HepG2 (cell line): ENCODE data around the gene ACER2. TPM values are rescaled to one million over a fixed set of nuclear protein-coding genes. Genes with fewer than 3 reads are reported as not detected.

Source experiments
- AHR ChIP-seq: IDR thresholded peaks from 2 replicates; pipeline ENCODE4 v1.6.1; 2018; ENCODE audit warnings: missing genetic modification reagents, missing compliant biosample characterization
- ARNTL ChIP-seq: sonication (generic); formaldehyde crosslinking; IDR thresholded peaks from 2 replicates; pipeline ENCODE4 v1.4.0; 2020; ENCODE audit warnings: mild to moderate bottlenecking, missing genetic modification reagents
- CTCF ChIP-seq: sonication (generic); formaldehyde crosslinking; IDR thresholded peaks from 2 replicates; pipeline ENCODE4 v1.5.0; 2020; ENCODE audit warnings: mild to moderate bottlenecking, missing genetic modification reagents, moderate library complexity
- FOXM1 ChIP-seq: sonication (generic); formaldehyde crosslinking; IDR thresholded peaks from 2 replicates; pipeline ENCODE4 v1.5.0; 2020; ENCODE audit warnings: missing genetic modification reagents
- MTA1 ChIP-seq: sonication (generic); formaldehyde crosslinking; IDR thresholded peaks from 2 replicates; pipeline ENCODE4 v1.4.0; 2020; ENCODE audit warnings: missing genetic modification reagents, mild to moderate bottlenecking, borderline replicate concordance
- ZNF772 ChIP-seq: sonication (generic); formaldehyde crosslinking; IDR thresholded peaks from 2 replicates; pipeline ENCODE4 v1.5.0; 2020; ENCODE audit warnings: mild to moderate bottlenecking, missing genetic modification reagents
- polyA plus RNA-seq, 8 experiments: library from polyadenylated mRNA; depleted of rRNA in 3 of 8; stranded (reverse) in 7 of 8; unstranded in 1 of 8; fragments of >200 nt; fragmentation: Illumina TruSeq in 4 of 8; extraction: Trizol in 4 of 8; gene quantifications; 2 replicates each; pipeline versions ENCODE4 v1.2.1 to v1.2.3, GENCODE V29; 2011 to 2016; ENCODE audit warnings: low read depth in 4 of 8, missing spikeins in 1 of 8, mixed read lengths in 1 of 8; ENCODE audit not compliant: insufficient read depth in 1 of 8
- total RNA-seq, 5 experiments: library from RNA; depleted of rRNA; stranded (reverse); fragments of >200 nt; fragmentation: Illumina TruSeq; extraction: Trizol; gene quantifications; 2 replicates each; pipeline ENCODE4 v1.2.3, GENCODE V29; 2016; ENCODE audit warnings: low read depth in 1 of 5
- TF ChIP-seq, protein P1 (sequence below), 2 experiments: fragments of 450-650 bp in 1 of 2; sonication (generic) in 1 of 2; formaldehyde crosslinking in 1 of 2; IDR thresholded peaks; 2 replicates each; pipeline versions ENCODE4 v1.6.1 to v1.8.0; 2016 to 2022; ENCODE audit warnings: antibody characterized with exemption in 1 of 2, mild to moderate bottlenecking in 1 of 2, missing genetic modification reagents in 1 of 2
- TF ChIP-seq, protein P2 (sequence below): sonication (generic); formaldehyde crosslinking; IDR thresholded peaks from 2 replicates; pipeline ENCODE4 v1.5.0; 2020; ENCODE audit warnings: missing genetic modification reagents
- TF ChIP-seq, protein P3 (sequence below): IDR thresholded peaks from 2 replicates; pipeline ENCODE4 v1.6.1; 2018; ENCODE audit warnings: missing genetic modification reagents, mild to moderate bottlenecking, missing compliant biosample characterization
- TF ChIP-seq, protein P4 (sequence below): sonication (generic); formaldehyde crosslinking; IDR thresholded peaks from 2 replicates; pipeline ENCODE4 v1.4.0; 2020; ENCODE audit warnings: low read depth, missing genetic modification reagents

Gene ACER2
- total and polyA plus RNA-seq, 2 of the 13 experiments (the other 11 are each of a cell fraction or from before 2014, with no cell fraction given): 1.9 to 3.4 TPM

DNA sequence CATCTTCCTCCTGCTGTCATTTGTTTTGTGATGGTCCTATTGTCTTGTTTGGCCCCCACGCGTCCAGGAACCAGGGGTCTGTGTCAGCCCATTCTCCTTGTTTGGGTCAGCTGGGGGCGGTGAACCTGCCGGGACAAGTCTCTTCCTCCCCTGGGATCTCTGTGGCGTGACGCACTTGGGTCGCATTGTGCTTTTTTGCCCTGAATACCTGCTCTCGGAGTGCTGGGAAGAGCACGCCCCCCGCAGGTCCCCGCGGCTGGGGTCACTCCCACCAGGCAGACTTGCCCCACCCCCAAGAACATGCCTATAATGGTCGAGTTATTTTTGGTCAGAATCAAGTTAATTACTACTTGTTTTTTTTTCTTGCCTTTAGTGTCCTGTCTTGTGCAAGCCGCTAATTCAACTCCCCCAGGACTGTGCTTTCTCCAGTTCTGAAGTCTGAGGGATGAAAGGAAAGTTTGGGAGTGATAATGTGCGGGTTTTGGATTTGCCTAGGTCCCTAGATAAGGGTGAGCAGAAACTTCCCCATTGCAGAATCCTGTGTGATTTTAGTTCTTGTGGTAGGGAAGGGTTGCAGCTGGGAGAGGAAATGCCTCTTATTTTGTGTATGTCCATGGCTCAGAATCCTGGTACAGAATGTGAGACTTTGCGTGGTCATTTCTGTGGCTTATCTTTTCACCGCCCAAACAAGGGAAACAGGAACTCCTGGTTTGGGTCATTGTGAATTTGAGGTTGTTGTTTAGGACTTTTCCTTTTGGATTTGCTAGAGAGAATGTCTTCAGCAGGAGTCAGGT, 789 bp downstream of the ACER2 start (continued):
- TF ChIP-seq, protein P1, sequence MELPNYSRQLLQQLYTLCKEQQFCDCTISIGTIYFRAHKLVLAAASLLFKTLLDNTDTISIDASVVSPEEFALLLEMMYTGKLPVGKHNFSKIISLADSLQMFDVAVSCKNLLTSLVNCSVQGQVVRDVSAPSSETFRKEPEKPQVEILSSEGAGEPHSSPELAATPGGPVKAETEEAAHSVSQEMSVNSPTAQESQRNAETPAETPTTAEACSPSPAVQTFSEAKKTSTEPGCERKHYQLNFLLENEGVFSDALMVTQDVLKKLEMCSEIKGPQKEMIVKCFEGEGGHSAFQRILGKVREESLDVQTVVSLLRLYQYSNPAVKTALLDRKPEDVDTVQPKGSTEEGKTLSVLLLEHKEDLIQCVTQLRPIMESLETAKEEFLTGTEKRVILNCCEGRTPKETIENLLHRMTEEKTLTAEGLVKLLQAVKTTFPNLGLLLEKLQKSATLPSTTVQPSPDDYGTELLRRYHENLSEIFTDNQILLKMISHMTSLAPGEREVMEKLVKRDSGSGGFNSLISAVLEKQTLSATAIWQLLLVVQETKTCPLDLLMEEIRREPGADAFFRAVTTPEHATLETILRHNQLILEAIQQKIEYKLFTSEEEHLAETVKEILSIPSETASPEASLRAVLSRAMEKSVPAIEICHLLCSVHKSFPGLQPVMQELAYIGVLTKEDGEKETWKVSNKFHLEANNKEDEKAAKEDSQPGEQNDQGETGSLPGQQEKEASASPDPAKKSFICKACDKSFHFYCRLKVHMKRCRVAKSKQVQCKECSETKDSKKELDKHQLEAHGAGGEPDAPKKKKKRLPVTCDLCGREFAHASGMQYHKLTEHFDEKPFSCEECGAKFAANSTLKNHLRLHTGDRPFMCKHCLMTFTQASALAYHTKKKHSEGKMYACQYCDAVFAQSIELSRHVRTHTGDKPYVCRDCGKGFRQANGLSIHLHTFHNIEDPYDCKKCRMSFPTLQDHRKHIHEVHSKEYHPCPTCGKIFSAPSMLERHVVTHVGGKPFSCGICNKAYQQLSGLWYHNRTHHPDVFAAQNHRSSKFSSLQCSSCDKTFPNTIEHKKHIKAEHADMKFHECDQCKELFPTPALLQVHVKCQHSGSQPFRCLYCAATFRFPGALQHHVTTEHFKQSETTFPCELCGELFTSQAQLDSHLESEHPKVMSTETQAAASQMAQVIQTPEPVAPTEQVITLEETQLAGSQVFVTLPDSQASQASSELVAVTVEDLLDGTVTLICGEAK (IDR thresholded peaks at IDR 0.05): no peak
- TF ChIP-seq, protein P1 (CRISPR knock-in tag; IDR thresholded peaks at IDR 0.05): 0 out of 2 replicates have a peak, but pooled peaks have one; percentile 43
- TF ChIP-seq ARNTL: no peak
- 0 out of 2 replicates have a peak, but pooled peaks have one; percentile 27 for TF ChIP-seq MTA1 (CRISPR knock-in tag)
- TF ChIP-seq, protein P2, sequence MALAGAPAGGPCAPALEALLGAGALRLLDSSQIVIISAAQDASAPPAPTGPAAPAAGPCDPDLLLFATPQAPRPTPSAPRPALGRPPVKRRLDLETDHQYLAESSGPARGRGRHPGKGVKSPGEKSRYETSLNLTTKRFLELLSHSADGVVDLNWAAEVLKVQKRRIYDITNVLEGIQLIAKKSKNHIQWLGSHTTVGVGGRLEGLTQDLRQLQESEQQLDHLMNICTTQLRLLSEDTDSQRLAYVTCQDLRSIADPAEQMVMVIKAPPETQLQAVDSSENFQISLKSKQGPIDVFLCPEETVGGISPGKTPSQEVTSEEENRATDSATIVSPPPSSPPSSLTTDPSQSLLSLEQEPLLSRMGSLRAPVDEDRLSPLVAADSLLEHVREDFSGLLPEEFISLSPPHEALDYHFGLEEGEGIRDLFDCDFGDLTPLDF (CRISPR knock-in tag): no peak
- TF ChIP-seq ZNF772: 0 out of 2 replicates have a peak, but pooled peaks have one; percentile 49
- TF ChIP-seq, protein P3, sequence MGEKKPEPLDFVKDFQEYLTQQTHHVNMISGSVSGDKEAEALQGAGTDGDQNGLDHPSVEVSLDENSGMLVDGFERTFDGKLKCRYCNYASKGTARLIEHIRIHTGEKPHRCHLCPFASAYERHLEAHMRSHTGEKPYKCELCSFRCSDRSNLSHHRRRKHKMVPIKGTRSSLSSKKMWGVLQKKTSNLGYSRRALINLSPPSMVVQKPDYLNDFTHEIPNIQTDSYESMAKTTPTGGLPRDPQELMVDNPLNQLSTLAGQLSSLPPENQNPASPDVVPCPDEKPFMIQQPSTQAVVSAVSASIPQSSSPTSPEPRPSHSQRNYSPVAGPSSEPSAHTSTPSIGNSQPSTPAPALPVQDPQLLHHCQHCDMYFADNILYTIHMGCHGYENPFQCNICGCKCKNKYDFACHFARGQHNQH (CRISPR knock-in tag): no peak
- TF ChIP-seq AHR (CRISPR knock-in tag): no peak
- TF ChIP-seq, protein P4, sequence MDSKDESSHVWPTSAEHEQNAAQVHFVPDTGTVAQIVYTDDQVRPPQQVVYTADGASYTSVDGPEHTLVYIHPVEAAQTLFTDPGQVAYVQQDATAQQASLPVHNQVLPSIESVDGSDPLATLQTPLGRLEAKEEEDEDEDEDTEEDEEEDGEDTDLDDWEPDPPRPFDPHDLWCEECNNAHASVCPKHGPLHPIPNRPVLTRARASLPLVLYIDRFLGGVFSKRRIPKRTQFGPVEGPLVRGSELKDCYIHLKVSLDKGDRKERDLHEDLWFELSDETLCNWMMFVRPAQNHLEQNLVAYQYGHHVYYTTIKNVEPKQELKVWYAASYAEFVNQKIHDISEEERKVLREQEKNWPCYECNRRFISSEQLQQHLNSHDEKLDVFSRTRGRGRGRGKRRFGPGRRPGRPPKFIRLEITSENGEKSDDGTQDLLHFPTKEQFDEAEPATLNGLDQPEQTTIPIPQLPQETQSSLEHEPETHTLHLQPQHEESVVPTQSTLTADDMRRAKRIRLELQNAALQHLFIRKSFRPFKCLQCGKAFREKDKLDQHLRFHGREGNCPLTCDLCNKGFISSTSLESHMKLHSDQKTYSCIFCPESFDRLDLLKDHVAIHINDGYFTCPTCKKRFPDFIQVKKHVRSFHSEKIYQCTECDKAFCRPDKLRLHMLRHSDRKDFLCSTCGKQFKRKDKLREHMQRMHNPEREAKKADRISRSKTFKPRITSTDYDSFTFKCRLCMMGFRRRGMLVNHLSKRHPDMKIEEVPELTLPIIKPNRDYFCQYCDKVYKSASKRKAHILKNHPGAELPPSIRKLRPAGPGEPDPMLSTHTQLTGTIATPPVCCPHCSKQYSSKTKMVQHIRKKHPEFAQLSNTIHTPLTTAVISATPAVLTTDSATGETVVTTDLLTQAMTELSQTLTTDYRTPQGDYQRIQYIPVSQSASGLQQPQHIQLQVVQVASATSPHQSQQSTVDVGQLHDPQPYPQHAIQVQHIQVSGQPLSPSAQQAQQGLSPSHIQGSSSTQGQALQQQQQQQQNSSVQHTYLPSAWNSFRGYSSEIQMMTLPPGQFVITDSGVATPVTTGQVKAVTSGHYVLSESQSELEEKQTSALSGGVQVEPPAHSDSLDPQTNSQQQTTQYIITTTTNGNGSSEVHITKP: 0 out of 2 replicates have a peak, but pooled peaks have one; percentile 11
- no peak for TF ChIP-seq FOXM1
- peak; percentile 46 for TF ChIP-seq CTCF (CRISPR knock-in tag)
